Measurements from ENCODE around the gene LLGL1. TPM values are rescaled to one million over a fixed set of nuclear protein-coding genes. Genes with fewer than 3 reads are reported as not detected.
"Not testable (repeated sequence)": the region's sequence is repeated elsewhere in the genome, so short reads cannot be mapped to it uniquely, and the experiment has no call there.

Gene LLGL1
- total RNA-seq, 1 experiment from 2014 or later, result 47.4 TPM

DNA sequence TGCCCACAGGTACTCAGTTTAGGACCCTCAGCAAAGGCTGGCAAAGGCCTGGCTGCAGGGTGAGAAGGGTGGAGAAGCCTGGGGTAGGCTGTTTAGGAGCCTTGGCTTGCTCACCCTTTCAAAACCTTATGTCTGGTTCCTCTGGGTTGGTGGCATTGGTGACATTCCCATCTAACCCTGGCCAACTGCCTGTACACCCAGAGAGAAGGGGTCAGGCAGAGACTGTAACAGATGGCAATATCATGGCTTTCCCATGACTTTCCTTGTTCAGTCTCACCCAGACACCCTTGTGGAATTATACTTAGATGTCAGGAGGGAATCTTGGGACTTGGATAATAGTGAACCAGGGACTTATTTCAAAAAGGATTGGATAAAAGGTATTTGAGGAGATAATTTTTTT lies 18.5 kb upstream of the LLGL1 start:
- DNase-seq (no peak), ATAC-seq (no peak)
- Histone ChIP-seq H3K9me3 (ENCODE audit: low read length) (no peaks in the 10 kb centered on the region), H3K79me2 (ENCODE audit: low read length) (peaks cover 34% of the 10 kb centered on the region), H2AFZ (ENCODE audit: low read length) (no peak overlapping the region), H4K20me1 (ENCODE audit: low read length) (peaks cover 14% of the 10 kb centered on the region), H3K27me3 (ENCODE audit: low read length) (no peaks in the 10 kb centered on the region), H3F3A (ENCODE audit: low read length, unreplicated experiment) (no peaks in the 10 kb centered on the region), H3K9ac (ENCODE audit: low read length) (no peak overlapping the region), H3K4me2 (ENCODE audit: low read length) (no peak overlapping the region), H3K36me3 (ENCODE audit: low read depth, low read length) (peaks cover 63% of the 10 kb centered on the region), H3K4me1 (ENCODE audit: insufficient read depth, low read length) (no peaks in the 10 kb centered on the region), H3K9me2 (replicated peaks; ENCODE audit: low read length) (no peaks in the 10 kb centered on the region), H3K27ac (ENCODE audit: low read length) (no peak overlapping the region), H3K4me3 (ENCODE audit: low read length) (no peak overlapping the region)
- ChIA-PET CTCF (no interaction called here), POLR2A (ENCODE audit: unreplicated experiment) (no interaction called here)
- TF ChIP-seq, protein P1, sequence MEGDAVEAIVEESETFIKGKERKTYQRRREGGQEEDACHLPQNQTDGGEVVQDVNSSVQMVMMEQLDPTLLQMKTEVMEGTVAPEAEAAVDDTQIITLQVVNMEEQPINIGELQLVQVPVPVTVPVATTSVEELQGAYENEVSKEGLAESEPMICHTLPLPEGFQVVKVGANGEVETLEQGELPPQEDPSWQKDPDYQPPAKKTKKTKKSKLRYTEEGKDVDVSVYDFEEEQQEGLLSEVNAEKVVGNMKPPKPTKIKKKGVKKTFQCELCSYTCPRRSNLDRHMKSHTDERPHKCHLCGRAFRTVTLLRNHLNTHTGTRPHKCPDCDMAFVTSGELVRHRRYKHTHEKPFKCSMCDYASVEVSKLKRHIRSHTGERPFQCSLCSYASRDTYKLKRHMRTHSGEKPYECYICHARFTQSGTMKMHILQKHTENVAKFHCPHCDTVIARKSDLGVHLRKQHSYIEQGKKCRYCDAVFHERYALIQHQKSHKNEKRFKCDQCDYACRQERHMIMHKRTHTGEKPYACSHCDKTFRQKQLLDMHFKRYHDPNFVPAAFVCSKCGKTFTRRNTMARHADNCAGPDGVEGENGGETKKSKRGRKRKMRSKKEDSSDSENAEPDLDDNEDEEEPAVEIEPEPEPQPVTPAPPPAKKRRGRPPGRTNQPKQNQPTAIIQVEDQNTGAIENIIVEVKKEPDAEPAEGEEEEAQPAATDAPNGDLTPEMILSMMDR (conservative IDR thresholded peaks at IDR 0.05; ENCODE audit: low read depth, low read length), result no peak
- no peak for TF ChIP-seq EZH2phosphoT487 (IDR thresholded peaks at IDR 0.05; ENCODE audit: borderline replicate concordance, low read length)
- no peak for TF ChIP-seq EZH2 (IDR thresholded peaks at IDR 0.05; ENCODE audit: low read length, unreplicated experiment)
- no TSS peak for BruUV-seq (replicated peaks)
- intact Hi-C loops (cut with micrococcal nuclease), result no loop called here

DNA sequence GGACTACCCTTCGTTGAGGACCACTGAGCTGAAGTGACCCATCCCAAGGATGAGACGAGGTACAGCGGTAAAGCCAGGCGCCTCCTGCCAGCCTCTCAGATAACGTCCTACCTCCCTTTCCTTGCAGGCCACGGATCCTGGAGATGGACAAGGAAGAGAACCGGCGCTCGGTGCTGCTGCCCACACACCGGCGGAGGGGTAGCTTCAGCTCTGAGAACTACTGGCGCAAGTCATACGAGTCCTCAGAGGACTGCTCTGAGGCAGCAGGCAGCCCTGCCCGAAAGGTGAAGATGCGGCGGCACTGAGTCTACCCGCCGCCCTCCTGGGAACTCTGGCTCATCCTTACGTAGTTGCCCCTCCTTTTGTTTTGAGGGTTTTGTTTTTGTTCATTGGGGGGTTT lies 17.3 kb upstream of the LLGL1 start:
- H3K9ac ChIP-seq (ENCODE audit: low read length), result no peak overlapping the region
- POLR2A ChIA-PET (ENCODE audit: unreplicated experiment), result no interaction called here
- intact Hi-C loops (cut with micrococcal nuclease), result no loop called here
- H3K9me2 ChIP-seq (replicated peaks; ENCODE audit: low read length), result no peaks in the 10 kb centered on the region
- peaks cover 13% of the 10 kb centered on the region for H4K20me1 ChIP-seq (ENCODE audit: low read length)
- no peaks in the 10 kb centered on the region for H3K9me3 ChIP-seq (ENCODE audit: low read length)
- peaks cover 26% of the 10 kb centered on the region for H3K79me2 ChIP-seq (ENCODE audit: low read length)
- no peak overlapping the region for H3K27ac ChIP-seq (ENCODE audit: low read length)
- no peak overlapping the region for H3K4me3 ChIP-seq (ENCODE audit: low read length)
- no peaks in the 10 kb centered on the region for H3K4me1 ChIP-seq (ENCODE audit: insufficient read depth, low read length)
- no peaks in the 10 kb centered on the region for H3K27me3 ChIP-seq (ENCODE audit: low read length)
- CTCF ChIA-PET, result no interaction called here
- TF ChIP-seq, protein P1 (conservative IDR thresholded peaks at IDR 0.05; ENCODE audit: low read depth, low read length), result no peak
- TF ChIP-seq EZH2 (IDR thresholded peaks at IDR 0.05; ENCODE audit: low read length, unreplicated experiment), result no peak
- TF ChIP-seq EZH2phosphoT487 (IDR thresholded peaks at IDR 0.05; ENCODE audit: borderline replicate concordance, low read length), result no peak
- H3K36me3 ChIP-seq (ENCODE audit: low read depth, low read length), result peaks cover 58% of the 10 kb centered on the region
- H2AFZ ChIP-seq (ENCODE audit: low read length), result no peak overlapping the region
- no peak overlapping the region for H3K4me2 ChIP-seq (ENCODE audit: low read length)
- no peak for DNase-seq
- ATAC-seq, result no peak
- no peaks in the 10 kb centered on the region for H3F3A ChIP-seq (ENCODE audit: low read length, unreplicated experiment)
- BruUV-seq (replicated peaks), result no TSS peak

DNA sequence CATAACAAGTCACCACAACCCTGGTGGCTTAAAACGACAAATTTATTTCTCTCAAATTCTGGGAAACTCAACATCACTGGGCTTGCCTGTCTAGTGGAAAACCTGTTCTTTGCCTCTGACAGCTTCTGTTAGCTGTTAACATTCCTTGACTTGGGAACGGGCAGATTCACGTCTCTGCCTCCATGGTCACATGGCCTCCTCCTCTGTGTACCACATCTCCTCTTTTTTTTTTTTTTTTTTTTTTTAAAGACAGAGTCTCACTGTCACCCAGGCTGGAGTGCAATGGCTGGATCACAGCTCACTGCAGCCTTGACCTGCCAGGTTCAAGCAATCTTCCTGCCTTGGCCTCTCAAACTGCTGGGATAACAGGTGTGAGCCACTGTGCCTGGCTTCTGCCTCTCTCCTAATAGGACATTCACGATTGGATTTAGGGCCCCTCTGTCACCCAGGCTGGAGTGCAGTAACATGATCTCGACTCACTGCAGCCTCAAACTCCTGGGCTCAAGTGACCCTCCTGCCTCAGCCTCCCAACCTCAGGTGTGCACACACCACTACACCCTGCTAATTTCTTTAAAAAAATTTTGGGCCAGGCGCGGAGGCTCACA lies 11.7 kb upstream of the LLGL1 start:
- H3K36me3 ChIP-seq (ENCODE audit: low read depth, low read length), result peaks cover 21% of the 10 kb centered on the region; the same call in 1 of the 2 replicates
- no TSS peak for BruUV-seq (replicated peaks)
- no peak overlapping the region for H3K4me3 ChIP-seq (ENCODE audit: low read length)
- intact Hi-C loops (cut with micrococcal nuclease), result no loop called here
- no peak overlapping the region for H3K27ac ChIP-seq (ENCODE audit: low read length)
- no peaks in the 10 kb centered on the region for H3K9me3 ChIP-seq (ENCODE audit: low read length)
- no peak for DNase-seq
- H3F3A ChIP-seq (ENCODE audit: low read length, unreplicated experiment), result no peaks in the 10 kb centered on the region
- CTCF ChIA-PET, result no interaction called here
- no peak overlapping the region for H3K4me2 ChIP-seq (ENCODE audit: low read length)
- H4K20me1 ChIP-seq (ENCODE audit: low read length), result no peaks in the 10 kb centered on the region
- TF ChIP-seq EZH2phosphoT487 (IDR thresholded peaks at IDR 0.05; ENCODE audit: borderline replicate concordance, low read length) (no peak), EZH2 (IDR thresholded peaks at IDR 0.05; ENCODE audit: low read length, unreplicated experiment) (no peak)
- TF ChIP-seq, protein P1 (conservative IDR thresholded peaks at IDR 0.05; ENCODE audit: low read depth, low read length), result no peak
- no peak overlapping the region for H2AFZ ChIP-seq (ENCODE audit: low read length)
- H3K9me2 ChIP-seq (replicated peaks; ENCODE audit: low read length), result no peaks in the 10 kb centered on the region
- POLR2A ChIA-PET (ENCODE audit: unreplicated experiment), result no interaction called here
- H3K4me1 ChIP-seq (ENCODE audit: insufficient read depth, low read length), result no peaks in the 10 kb centered on the region
- no peaks in the 10 kb centered on the region for H3K27me3 ChIP-seq (ENCODE audit: low read length)
- H3K9ac ChIP-seq (ENCODE audit: low read length), result no peak overlapping the region
- H3K79me2 ChIP-seq (ENCODE audit: low read length), result no peaks in the 10 kb centered on the region
- ATAC-seq, result no peak

DNA sequence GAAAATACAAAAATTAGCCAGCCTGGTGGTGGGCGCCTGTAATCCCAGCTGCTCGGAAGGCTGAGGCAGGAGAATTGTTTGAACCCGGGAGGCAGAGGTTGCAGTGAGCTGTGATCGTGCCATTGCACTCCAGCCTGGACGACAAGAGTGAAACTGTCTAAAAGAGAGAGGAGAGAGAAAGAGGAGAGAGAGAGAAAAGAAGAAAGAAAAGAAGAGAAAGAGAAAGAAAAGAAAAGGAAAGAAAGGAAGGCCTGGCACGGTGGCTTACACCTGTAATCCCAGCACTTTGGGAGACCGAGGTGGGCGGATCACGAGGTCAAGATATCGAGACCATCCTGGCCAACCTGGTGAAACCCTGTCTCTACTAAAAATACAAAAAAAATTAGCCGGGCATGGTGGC lies 8.5 kb upstream of the LLGL1 start:
- H3F3A ChIP-seq (ENCODE audit: low read length, unreplicated experiment); DNase-seq; H3K9ac ChIP-seq (ENCODE audit: low read length); POLR2A ChIA-PET (ENCODE audit: unreplicated experiment); H2AFZ ChIP-seq (ENCODE audit: low read length); H3K27ac ChIP-seq (ENCODE audit: low read length); H3K9me3 ChIP-seq (ENCODE audit: low read length); CTCF ChIA-PET; BruUV-seq (replicated peaks); ATAC-seq; H3K9me2 ChIP-seq (replicated peaks; ENCODE audit: low read length); H4K20me1 ChIP-seq (ENCODE audit: low read length); H3K4me1 ChIP-seq (ENCODE audit: insufficient read depth, low read length); intact Hi-C loops (cut with micrococcal nuclease); H3K36me3 ChIP-seq (ENCODE audit: low read depth, low read length); H3K4me2 ChIP-seq (ENCODE audit: low read length); H3K4me3 ChIP-seq (ENCODE audit: low read length); H3K79me2 ChIP-seq (ENCODE audit: low read length); H3K27me3 ChIP-seq (ENCODE audit: low read length): not testable (repeated sequence)
